A549 (cell line): ENCODE results near the gene HCRTR1.

Source experiments
- EP300 ChIP-seq, 2 experiments: fragments of >200 bp; sonication (Bioruptor Twin); formaldehyde crosslinking; IDR thresholded peaks; 2 replicates in 1 of 2; 3 replicates in 1 of 2; pipeline ENCODE4 v1.6.1; 2016 to 2017
- ESRRA ChIP-seq: fragments of 150-350 bp; IDR thresholded peaks from 2 replicates; pipeline ENCODE4 v1.6.1; 2014; ENCODE audit warnings: mild to moderate bottlenecking, low read length, borderline replicate concordance
- MAFK ChIP-seq: fragments of 450-650 bp; IDR thresholded peaks from 2 replicates; pipeline ENCODE4 v1.6.1; 2014; ENCODE audit not compliant: partially characterized antibody
- MAZ ChIP-seq: fragments of 150-350 bp; IDR thresholded peaks from 2 replicates; pipeline ENCODE4 v1.6.1; 2014; ENCODE audit warnings: antibody characterized with exemption, low read depth, low read length, borderline replicate concordance
- PHF8 ChIP-seq: fragments of 200-600 bp; sonication (generic); IDR thresholded peaks from 2 replicates; pipeline ENCODE4 v1.6.1; 2016; ENCODE audit warnings: low read depth, mild to moderate bottlenecking, antibody characterized with exemption, moderate library complexity, borderline replicate concordance
- POLR2A ChIP-seq: IDR thresholded peaks from 2 replicates; pipeline ENCODE4 v1.6.1; 2012; ENCODE audit warnings: mild to moderate bottlenecking, low read length
- RAD21 ChIP-seq, 2 experiments: fragments of >200 bp in 1 of 2; sonication (Bioruptor Twin) in 1 of 2; formaldehyde crosslinking in 1 of 2; IDR thresholded peaks in 1 of 2; conservative IDR thresholded peaks in 1 of 2; 2 replicates in 1 of 2; 3 replicates in 1 of 2; pipeline ENCODE4 v1.6.1; 2012 to 2018; ENCODE audit warnings: inconsistent platforms in 1 of 2
- TF ChIP-seq, protein P1 (sequence below): fragments of >200 bp; sonication (Bioruptor Twin); formaldehyde crosslinking; IDR thresholded peaks from 3 replicates; pipeline ENCODE4 v1.5.1; 2016
- TF ChIP-seq, protein P2 (sequence below): fragments of 200-600 bp; sonication (generic); IDR thresholded peaks from 2 replicates; pipeline ENCODE4 v1.6.1; 2016; ENCODE audit warnings: antibody characterized with exemption, mild to moderate bottlenecking, moderate library complexity
- TF ChIP-seq, protein P3 (sequence below): IDR thresholded peaks from 2 replicates; pipeline ENCODE4 v1.6.1; 2012

DNA sequence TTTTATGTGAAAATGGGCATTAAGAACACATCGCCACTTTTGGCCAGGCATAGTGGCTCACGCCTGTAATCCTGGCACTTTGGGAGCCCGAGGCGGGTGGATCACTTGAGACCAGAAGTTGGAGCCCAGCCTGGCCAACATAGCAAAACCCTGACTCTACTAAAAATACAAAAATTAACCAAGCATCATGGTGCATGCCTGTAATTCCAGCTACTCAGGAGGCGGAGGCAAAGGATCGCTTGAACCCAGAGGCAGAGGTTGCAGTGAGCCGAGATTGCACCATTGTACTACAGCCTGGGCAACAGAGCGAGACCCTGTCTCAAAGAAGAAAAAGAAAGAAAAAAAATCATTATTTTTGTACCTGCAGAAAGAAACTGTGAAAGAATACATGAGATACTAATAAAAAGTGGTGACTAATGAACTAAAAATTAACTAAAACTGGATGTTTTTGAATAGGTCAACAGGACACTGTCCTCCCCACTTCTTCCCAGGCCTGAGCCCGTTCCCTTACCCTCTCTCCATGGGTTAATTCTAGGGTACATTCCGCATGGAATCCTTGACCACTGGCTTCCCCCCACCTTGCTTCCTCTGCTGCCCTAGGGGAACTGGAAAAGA is 49.4 kb upstream of the HCRTR1 start:
- TF ChIP-seq RAD21 (conservative IDR thresholded peaks at IDR 0.05 in 1 of 2, IDR thresholded peaks at IDR 0.05 in 1 of 2) (no peak), POLR2A (no peak), MAFK (no peak), PHF8 (no peak), EP300 (IDR thresholded peaks at IDR 0.05) (no peak), ESRRA (no peak), MAZ (no peak)
- TF ChIP-seq, protein P1, sequence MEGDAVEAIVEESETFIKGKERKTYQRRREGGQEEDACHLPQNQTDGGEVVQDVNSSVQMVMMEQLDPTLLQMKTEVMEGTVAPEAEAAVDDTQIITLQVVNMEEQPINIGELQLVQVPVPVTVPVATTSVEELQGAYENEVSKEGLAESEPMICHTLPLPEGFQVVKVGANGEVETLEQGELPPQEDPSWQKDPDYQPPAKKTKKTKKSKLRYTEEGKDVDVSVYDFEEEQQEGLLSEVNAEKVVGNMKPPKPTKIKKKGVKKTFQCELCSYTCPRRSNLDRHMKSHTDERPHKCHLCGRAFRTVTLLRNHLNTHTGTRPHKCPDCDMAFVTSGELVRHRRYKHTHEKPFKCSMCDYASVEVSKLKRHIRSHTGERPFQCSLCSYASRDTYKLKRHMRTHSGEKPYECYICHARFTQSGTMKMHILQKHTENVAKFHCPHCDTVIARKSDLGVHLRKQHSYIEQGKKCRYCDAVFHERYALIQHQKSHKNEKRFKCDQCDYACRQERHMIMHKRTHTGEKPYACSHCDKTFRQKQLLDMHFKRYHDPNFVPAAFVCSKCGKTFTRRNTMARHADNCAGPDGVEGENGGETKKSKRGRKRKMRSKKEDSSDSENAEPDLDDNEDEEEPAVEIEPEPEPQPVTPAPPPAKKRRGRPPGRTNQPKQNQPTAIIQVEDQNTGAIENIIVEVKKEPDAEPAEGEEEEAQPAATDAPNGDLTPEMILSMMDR: no peak
- TF ChIP-seq, protein P2, sequence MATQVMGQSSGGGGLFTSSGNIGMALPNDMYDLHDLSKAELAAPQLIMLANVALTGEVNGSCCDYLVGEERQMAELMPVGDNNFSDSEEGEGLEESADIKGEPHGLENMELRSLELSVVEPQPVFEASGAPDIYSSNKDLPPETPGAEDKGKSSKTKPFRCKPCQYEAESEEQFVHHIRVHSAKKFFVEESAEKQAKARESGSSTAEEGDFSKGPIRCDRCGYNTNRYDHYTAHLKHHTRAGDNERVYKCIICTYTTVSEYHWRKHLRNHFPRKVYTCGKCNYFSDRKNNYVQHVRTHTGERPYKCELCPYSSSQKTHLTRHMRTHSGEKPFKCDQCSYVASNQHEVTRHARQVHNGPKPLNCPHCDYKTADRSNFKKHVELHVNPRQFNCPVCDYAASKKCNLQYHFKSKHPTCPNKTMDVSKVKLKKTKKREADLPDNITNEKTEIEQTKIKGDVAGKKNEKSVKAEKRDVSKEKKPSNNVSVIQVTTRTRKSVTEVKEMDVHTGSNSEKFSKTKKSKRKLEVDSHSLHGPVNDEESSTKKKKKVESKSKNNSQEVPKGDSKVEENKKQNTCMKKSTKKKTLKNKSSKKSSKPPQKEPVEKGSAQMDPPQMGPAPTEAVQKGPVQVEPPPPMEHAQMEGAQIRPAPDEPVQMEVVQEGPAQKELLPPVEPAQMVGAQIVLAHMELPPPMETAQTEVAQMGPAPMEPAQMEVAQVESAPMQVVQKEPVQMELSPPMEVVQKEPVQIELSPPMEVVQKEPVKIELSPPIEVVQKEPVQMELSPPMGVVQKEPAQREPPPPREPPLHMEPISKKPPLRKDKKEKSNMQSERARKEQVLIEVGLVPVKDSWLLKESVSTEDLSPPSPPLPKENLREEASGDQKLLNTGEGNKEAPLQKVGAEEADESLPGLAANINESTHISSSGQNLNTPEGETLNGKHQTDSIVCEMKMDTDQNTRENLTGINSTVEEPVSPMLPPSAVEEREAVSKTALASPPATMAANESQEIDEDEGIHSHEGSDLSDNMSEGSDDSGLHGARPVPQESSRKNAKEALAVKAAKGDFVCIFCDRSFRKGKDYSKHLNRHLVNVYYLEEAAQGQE: no peak
- TF ChIP-seq, protein P3, sequence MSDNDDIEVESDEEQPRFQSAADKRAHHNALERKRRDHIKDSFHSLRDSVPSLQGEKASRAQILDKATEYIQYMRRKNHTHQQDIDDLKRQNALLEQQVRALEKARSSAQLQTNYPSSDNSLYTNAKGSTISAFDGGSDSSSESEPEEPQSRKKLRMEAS: no peak
